CD4-positive, alpha-beta T cell treated with Interleukin-6 for 4 hours (primary cell): Measurements from ENCODE around the gene KRT31.
"Not testable (repeated sequence)": the region's sequence is repeated elsewhere in the genome, so short reads cannot be mapped to it uniquely, and the experiment has no call there.

ENCODE experiments used
- DNase-seq: peaks from one replicate; pipeline ENCODE4 v3.0.0-alpha.2; 2020; ENCODE audit warnings: mixed read lengths

Gene KRT31

DNA sequence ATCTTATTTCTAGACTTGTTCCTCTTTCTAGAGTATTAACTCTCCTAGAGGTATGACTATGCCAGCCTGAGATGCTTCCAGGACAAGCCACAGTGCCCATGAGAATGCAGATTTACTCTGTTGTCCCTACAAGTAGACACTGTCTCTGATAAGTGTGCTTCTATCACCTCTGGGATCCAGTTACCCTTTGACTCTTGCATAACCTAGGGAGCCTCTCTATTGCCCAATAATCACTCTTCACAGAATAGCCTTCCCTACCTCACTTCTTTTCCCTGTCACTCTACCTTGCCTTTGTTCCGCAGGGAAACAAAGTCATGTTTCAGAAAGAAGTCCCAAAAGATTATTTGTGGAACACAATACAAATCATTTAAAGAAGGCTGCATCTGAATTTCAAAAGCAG, 13.7 kb downstream of the KRT31 start:
- no peak for DNase-seq

DNA sequence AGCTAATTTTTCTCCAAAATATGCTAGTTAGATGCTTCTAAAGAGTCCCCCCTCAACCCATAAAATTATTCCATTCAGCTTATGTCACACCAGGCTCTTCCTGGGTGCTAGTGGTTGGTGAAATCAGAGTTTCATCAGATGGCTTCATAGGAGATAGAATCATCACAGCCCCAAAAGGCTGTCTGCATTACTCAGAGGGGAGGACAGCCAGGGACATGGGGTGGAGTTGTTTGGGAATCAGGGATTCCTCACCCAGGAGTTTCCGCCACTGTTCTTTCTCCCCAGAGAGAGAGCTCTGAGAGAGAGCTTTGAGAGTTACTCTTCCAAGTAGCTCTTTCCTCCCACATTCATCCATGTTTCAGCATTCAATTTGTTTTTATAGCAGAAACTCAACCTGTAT, 15.0 kb downstream of the KRT31 start:
- no peak for DNase-seq

DNA sequence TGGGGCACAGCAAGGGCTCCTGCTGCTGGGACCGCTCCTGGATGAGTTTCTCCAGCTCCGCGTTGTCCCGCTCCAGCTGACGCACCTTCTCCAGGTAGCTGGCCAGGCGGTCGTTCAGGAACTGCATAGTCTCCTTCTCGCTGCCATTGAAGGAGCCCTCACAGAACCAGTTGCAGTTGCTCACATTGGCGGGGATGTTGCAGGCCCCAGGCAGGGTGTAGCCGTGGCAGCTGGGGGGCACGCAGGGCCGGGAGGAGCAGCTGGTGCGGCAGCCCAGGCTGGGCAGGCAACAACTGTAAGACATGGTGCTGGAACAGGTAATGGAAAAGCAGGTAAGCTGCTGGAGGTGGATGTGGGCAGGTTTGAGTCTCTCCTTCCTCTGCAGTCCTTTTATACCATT, 15.5 kb downstream of the KRT31 start, which contains the start of gene KRT34:
TSS of gene KRT34 (minus strand) at position 364 of the 400 bp plus-strand sequence. CDS start at position 304, 60 bp downstream.
- DNase-seq = not testable (repeated sequence)

DNA sequence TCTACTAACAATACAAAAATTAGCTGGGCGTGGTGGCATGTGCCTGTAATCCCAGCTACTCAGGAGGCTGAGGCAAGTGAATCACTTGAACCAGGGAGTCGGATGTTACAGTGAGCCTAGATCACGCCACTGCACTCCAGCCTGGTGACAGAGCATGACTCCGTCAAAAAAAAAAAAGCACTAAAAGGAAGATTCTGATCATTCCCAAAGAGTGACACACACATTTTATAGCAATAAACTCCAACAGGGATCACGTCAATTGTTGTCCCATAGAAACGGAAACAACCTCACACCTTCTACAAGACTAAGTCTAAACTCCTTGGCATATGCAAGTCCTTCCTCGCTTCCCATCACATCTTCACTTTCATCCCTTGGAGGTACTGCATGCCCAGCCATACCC, 17.3 kb downstream of the KRT31 start:
- DNase-seq = not testable (repeated sequence)

DNA sequence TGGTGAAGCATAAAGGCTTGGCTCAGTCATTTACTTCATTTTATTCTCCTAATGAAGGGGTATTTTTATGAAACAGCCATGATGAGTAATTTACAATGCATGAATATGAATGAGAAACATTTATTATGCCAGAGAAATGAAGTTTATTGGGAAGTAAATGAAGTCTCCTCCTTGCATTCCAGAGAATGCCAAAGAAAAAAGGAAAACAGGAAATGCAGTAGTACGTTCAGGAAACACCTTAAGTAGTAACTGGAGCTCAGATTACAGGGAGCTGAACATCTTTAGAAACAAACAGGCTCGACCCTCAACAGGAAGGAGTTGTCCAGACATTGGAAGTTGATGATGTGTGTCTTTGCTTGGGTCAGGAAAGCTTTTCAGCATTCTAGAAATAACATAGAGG, 19.9 kb downstream of the KRT31 start:
- no peak for DNase-seq

DNA sequence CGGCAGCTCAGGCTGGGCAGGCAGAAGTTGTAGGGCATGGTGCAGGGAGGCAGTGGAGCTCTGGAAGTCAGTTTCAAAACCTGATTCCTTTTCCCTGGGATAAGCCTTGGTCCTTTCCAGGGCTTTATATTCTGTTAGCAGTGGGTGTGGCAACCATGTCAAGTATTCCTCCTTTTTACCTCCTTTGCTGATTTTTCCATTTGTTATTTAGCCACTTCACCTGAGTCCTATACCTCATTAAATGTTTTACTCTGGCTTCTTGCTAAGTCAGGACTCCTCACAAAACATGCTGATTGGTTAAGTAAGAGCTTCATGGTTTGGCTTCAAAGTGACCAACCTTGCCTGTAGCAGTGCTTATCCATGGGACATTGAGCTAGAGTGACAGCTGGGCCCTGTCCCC, 27.7 kb downstream of the KRT31 start, which contains the start of gene KRT33B:
TSS of gene KRT33B (minus strand) at position 101 of the 400 bp plus-strand sequence. CDS start at position 38, 63 bp downstream.
- no peak for DNase-seq

DNA sequence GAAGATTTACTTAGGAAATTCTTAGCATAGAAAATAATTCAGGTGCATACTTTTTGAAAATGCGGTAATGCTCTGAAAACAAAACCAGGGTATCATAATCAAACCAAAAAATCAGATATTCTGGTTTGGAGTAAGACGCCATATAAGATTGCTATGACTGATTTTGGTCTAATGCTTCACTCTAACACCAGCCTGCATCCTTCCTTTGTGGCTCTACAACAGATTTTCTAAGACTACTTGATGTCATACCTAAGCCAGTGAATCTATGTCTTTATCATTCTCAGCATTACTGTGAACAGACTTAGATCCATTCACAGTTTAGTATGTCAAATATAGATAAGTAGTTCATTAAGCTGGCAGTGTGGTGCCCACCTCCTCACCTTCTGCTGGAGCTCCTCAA, 28.4 kb downstream of the KRT31 start:
- no peak for DNase-seq

DNA sequence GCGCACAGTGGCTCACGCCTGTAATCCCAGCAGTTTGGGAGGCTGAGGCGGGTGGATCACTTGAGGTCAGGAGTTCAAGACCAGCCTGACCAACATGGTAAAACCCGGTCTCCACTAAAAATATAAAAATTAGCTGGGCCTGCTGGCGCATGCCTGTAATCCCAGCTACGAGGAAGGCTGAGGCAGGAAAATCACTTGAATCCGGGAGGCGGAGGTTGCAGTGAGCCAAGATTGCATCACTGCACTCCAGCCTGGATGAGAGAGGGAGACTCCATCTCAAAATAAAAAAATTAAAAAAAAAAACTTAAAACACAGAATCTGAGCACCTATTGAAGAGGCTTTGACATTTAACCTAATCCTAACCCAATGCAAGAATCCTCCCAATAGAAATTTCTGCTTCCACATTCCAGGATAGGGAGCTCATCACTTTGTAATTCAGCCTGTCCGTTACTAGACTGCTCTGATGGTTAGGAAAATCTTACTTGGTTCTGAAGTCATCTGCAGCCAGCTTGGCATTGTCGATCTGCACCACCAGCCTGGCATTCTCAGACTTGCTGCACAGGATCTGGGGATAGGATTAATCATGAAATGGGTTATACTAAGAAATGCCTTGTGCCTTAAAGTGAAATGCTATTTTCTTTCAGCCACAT, 29.9 kb downstream of the KRT31 start:
- no peak for DNase-seq

DNA sequence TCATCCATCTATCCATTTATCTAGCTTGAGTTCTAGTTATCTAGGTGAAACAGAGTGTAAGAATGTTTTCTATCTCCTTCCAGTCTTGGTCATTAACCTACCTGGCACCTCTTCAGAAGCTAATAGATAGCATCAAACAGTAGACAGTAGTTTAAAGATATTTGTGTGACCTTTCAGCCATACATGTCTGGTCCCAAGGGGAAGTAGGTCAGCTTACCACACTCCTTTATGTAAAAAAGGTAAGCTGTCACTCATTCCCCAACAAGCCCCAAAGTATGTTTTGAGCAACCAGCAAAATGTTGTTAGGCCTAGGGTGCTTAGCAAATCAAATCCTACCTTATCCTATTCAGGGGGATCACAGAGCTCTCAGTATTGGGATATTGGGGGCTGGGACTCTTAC, 31.3 kb downstream of the KRT31 start:
- no peak for DNase-seq

DNA sequence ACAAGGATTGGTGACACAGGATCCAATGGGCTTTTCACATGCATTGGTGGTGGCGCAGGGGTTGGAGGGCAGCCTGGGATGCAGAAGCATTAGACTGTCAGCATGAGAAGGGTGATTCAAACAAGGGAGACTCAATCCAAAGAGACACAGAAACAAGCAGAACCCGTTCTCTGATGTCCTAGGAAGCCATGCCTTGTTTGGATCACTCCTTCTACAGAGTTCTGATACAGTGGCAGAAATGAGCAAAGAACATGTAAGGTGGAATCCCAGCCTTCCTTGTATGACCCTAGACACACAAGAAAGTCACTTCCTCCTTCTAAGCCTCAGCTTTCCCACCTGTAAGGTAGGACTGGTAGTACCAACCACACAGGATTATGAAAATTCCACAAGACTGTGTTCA, 33.5 kb downstream of the KRT31 start:
- DNase-seq = no peak

DNA sequence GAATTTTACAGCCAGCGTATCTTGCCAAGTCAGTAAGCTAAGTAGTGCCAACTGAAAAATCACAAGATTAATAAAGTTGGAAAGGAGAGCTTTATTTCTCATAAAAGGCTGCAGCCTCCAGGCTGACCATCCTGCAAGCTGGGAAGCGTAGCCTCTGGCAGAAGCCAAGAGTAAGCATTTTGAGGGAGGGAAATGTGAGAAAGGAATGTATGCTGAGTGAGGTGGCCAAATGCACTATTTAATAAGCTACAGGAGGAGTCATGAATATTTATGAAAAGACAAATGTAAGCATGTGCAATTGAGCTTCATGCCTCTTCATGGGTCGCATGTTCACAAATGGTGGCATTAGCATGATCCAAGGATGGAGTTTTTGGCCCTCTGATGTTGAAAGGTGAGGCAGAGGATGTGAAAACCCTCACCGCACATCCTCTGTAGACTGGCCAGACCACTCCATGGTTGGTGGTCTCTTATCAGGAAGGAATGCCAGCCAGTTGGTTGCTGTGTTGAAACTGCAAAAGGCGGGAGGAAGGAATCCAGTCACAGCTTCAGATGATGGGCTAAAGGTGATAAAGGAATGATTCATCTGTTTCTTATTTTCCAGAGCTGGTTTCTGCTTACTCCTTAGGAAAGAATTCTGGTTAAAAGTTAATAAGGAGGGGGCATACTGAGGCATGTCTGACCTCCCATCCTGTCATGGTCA, 37.0 kb downstream of the KRT31 start:
- DNase-seq = no peak

DNA sequence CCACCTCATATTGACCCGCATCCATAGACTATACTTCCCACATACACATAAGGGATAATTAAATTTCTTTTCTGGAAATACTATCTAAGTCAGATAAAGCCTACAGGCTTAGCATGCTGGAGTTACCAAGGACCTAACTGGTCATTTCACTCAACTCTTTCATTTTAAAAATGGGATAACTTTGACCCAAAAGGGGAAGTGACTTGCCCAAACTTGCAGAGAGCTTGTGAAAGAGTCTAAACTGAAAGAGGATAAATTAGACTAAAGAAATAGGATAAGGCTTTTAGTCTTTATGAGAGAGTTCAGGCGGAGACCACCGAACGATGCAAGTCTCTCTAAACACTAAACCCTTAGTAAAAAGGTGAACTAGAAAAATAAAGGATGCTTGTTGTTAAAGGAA, 42.9 kb downstream of the KRT31 start:
- DNase-seq = no peak

DNA sequence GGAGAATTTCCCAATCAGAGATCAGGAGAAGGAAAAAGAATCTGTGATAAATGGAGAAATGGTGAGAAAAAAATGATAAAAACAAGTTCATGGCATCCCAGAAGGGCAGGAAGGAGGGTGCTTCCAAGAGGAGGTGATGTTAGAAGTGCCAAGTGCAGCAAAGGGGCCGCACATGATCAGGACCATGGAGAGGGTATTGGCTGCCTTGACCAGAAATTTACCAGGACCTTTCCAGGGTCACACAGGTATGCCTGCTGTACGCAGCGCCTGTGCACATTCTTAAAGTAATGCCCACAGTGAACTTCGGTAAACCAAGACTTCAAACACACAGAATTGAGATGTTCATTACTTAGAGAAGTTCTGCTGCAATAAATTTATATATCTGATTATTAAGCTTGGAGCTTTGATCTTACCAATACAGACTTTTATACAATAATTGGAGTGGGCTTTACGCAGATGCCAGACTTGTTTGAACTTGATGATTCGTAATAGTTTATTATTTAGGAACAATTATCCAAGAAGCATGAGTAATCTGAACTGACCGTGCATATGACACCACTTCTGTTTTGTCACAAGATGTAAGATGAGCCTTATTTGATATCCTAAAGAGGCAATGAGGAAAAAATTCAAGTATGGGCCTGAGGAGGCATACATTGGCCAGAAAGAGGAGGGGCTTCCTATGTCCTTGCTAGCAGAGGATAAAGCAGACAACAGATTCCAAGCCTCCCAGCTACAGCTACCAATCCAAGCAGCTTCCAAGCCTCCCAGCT, 44.6 kb downstream of the KRT31 start:
- no peak for DNase-seq

DNA sequence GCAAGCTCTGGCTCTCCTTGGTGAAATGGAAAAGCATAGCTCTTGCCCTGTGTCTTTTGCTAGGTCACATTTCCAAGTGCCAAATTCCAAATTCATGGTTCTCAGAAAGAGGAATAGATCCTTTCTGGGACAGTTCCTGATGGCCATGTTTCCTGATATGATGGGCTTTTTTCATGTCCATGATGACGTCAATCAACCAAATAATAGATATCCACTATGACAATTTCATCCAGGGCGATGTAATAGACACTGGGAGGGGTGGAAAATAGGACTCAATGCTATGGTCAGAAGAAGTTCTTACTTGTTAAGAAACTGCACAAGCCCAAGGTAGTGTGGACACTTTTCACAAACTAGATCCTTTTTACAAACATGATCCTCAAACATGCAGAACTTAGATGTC, 46.2 kb downstream of the KRT31 start:
- no peak for DNase-seq

DNA sequence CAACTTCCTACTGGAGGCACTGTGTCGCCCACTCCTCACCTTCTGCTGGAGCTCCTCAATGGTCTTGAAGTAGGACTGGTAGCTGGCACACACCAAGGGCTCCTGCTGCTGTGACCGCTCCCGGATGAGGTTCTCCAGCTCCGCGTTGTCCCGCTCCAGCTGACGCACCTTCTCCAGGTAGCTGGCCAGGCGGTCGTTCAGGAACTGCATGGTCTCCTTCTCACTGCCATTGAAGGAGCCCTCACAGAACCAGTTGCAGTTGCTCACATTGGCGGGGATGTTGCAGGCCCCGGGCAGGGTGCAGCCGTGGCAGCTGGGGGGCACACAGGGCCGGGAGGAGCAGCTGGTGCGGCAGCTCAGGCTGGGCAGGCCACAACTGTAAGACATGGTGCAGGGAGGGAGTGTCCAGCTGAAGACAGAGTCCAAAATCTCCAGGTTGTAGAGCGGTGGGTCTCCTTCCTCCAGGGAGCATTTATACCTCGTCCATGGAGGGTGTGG, 47.0 kb downstream of the KRT31 start, which contains the start of gene KRT33A:
TSS of gene KRT33A (minus strand) at position 448 of the 498 bp plus-strand sequence. CDS start at position 387, 61 bp downstream.
- DNase-seq = not testable (repeated sequence)

DNA sequence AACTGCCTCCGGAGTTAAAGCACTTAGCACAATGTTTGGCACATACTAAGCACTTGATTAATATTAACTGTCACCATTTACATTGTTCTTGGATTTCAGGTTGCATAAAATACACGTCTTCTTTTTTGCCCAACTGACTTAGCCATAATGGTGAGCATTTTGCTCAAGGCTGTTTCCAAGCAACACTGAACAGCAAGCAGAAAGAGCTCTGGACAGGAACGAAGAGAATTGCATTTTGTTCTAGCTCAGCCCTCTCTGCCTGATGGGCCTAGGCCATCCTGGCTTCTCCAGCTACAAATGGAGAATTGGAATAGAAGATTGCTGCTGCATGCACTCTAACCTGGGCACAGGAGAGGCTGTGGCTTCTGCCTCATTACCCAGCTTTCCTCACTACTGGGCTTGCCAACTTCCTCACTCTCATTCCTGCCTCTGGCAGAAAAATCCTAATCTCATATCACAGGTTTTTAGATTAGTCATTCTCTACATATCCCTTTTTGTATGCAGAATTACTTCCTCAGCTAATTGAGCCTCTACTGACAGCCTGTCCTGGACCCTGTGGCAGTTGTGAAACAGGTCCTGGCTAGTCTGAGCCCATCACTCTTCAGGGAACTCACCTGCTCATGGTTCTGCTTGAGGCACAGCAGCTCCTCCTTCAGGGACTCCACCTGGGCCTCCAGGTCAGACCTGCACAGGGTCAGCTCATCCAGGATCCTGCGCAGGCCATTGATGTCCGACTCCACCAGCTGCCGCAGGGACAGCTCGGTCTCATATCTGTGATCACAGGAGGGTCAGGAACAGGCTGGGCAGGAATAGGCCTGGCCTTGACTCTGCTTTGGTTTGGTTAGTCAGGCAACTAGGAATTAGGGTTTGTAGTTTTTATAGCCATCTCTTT, 49.3 kb downstream of the KRT31 start:
- no peak for DNase-seq

DNA sequence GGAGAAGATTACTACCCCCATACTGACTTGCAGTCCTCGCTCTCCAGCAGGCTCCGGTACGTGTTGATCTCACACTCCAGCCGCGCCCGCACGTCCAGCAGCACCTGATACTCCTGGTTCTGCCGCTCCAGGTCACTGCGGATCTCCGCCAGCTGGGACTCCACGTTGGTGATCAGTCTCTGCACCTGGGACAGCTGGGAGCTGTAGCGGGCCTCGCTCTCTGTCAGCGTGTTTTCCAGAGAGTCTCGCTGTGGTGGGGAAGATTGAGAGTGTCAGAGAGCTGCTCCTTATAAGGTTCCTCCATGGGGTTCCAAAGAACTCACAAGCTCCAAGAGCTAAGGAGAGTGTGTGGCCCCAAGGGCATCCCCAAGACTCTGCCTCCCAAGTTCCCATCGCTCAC, 51.0 kb downstream of the KRT31 start:
- not testable (repeated sequence) for DNase-seq

DNA sequence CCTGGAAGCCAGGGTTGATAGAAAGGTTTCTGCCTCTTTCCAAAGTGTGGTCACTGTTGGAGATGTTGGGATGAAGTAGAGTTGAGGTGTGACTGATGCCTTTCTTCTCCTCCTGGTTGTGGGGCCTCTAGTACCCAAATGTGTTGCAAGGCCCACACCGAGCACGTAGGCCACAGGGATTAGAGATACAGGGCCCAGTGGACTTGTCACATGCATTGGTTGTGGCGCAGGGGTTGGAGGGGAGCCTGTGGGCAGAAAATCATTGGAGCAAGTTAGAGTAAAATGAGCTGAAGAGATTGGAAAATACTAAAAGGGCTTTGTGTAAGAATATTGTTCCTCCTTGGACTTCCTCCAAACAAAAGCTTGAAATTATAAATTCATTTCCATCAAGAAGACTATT, 51.4 kb downstream of the KRT31 start:
- no peak for DNase-seq
